Adrenal gland (tissue), 12 donors: Measurements from ENCODE around the gene FABP7. TPM values are rescaled to one million over a fixed set of nuclear protein-coding genes. Genes with fewer than 3 reads are reported as not detected.

Source experiments
- DNase-seq, 7 donors: peaks; one replicate each; pipeline ENCODE4 v3.0.0-alpha.2; 2019 to 2020
- H3K27ac ChIP-seq, 5 donors: fragments of 200-600 bp; sonication (generic) in 4 of 5; 1 replicate in 3 of 5; 2 replicates in 2 of 5; pipeline versions ENCODE4 v1.5.1 to v1.8.0; 2016 to 2020; ENCODE audit warnings: mild to moderate bottlenecking in 1 of 5
- H3K27me3 ChIP-seq: fragments of 200-600 bp; 2 replicates; pipeline ENCODE4 v1.8.0; 2021
- H3K36me3 ChIP-seq, 2 donors: fragments of 200-600 bp; replicated peaks in 1 of 2; 1 replicate in 1 of 2; 2 replicates in 1 of 2; pipeline versions ENCODE4 v1.5.1 to v1.8.0; 2018 to 2022
- H3K4me1 ChIP-seq, 2 donors: fragments of 200-600 bp; replicated peaks in 1 of 2; 1 replicate in 1 of 2; 2 replicates in 1 of 2; pipeline versions ENCODE4 v1.5.1 to v1.8.0; 2018 to 2021
- H3K4me3 ChIP-seq, 4 donors: fragments of 200-600 bp; sonication (generic) in 3 of 4; one replicate each; pipeline ENCODE4 v1.5.1; 2016 to 2018
- H3K9me3 ChIP-seq, 3 donors: fragments of 200-600 bp; sonication (generic) in 1 of 3; replicated peaks in 1 of 3; 1 replicate in 2 of 3; 2 replicates in 1 of 3; pipeline versions ENCODE4 v1.5.1 to v1.8.0; 2016 to 2021
- CTCF ChIP-seq, 6 experiments: fragments of 450-650 bp in 4 of 6; fragments of 200-600 bp in 2 of 6; sonication (generic) in 1 of 6; IDR thresholded peaks; 1 replicate in 5 of 6; 2 replicates in 1 of 6; pipeline versions ENCODE4 v1.5.1 to v1.8.0; 2016 to 2021; ENCODE audit warnings: antibody characterized with exemption in 6 of 6, mild to moderate bottlenecking in 2 of 6, moderate library complexity in 1 of 6
- POLR2A ChIP-seq, 2 donors: fragments of 450-650 bp; IDR thresholded peaks; one replicate each; pipeline ENCODE4 v1.6.1; 2017; ENCODE audit warnings: antibody characterized with exemption in 2 of 2, mild to moderate bottlenecking in 2 of 2, moderate library complexity in 1 of 2
- WGBS, 4 donors: extraction: QIAGEN DNeasy Blood & Tissue Kit in 2 of 4; methylation state at CpG; one replicate each; pipeline versions ENCODE4 v1.1.5 to v1.1.7; 2013 to 2017; 5-methylcytosine and 5-hydroxymethylcytosine counted together
- intact Hi-C, 2 donors: fragments of 100-400 bp; cut with DNase I; formaldehyde crosslinking; loops; one replicate each; pipeline versions ENCODE4 v1.14.1 to v1.15.0; 2022 to 2023
- polyA plus RNA-seq, 3 donors: library from polyadenylated mRNA; stranded (reverse); fragments of 200-250 nt in 2 of 3; fragments of 350-450 nt in 1 of 3; fragmentation: Illumina TruSeq in 1 of 3; extraction: RNeasy Lipid Tissue Mini Kit (QIAGEN cat#74804) in 1 of 3; gene quantifications; one replicate each; pipeline ENCODE4 v1.2.3, GENCODE V29; 2013 to 2014
- total RNA-seq, 9 donors: library from RNA; depleted of rRNA in 4 of 9; stranded (reverse); fragments of >200 nt in 4 of 9; fragments of 120-200 nt in 1 of 9; fragmentation: NEBNext Ultra II Directional in 1 of 9; extraction: Animal tissue kit (Norgen Biotek cat#: 25700) in 1 of 9; gene quantifications; one replicate each; pipeline versions ENCODE4 v1.1.0 to v1.2.4, GENCODE V29; 2013 to 2023
- donor health status: healthy with polysubstance abuse.
- donor health status: Bipolar disorder and iron deficiency.
- donor health status: DM: yes; HTN: yes; CAD: no.
- donor health status: DM: no; HTN: no; CAD: no.
- donor health status: DM: no; HTN: no; CAD: no.
- donor health status: DM: yes; HTN: yes; CAD: no.

FABP7 gene
- total and polyA plus RNA-seq, 12 donors, result 0.22 TPM; not detected in 11

- WGBS, 4 donors, result 52 to 63% (median 54%) methylated on average over 10 of the region's 10 CpGs
- intact Hi-C loops, result loop anchor here (5.0 kb wide), 2 partner anchors 118 to 583 kb away; no protein-coding TSS in a partner anchor
- Histone ChIP-seq H3K27ac (no peak overlapping the region), H3K4me1 (no peaks in the 10 kb centered on the region), H3K27me3 (no peaks in the 10 kb centered on the region), H3K4me3 (no peak overlapping the region), H3K9me3 (no peaks in the 10 kb centered on the region), H3K36me3 (no peaks in the 10 kb centered on the region)
- DNase-seq, result no peak
- TF ChIP-seq CTCF (IDR thresholded peaks at IDR 0.05), result no peak
- no peak for TF ChIP-seq POLR2A (IDR thresholded peaks at IDR 0.05)
Observed at GRCh38 chr6:122734529-122735395, 44.8 kb upstream of the FABP7 start.

GRCh38 chr6:122735582-122735981 lies 43.9 kb upstream of the FABP7 start:
- H3K36me3 ChIP-seq, result no peaks in the 10 kb centered on the region
- H3K27ac ChIP-seq, result no peak overlapping the region
- H3K4me3 ChIP-seq, result no peak overlapping the region
- DNase-seq, result no peak
- intact Hi-C loops, result no loop called here
- TF ChIP-seq CTCF (IDR thresholded peaks at IDR 0.05) (no peak), POLR2A (IDR thresholded peaks at IDR 0.05) (no peak)
- H3K4me1 ChIP-seq, result no peaks in the 10 kb centered on the region
- no peaks in the 10 kb centered on the region for H3K9me3 ChIP-seq
- H3K27me3 ChIP-seq, result no peaks in the 10 kb centered on the region
- 57 to 82% (median 67%) methylated on average over 4 of the region's 4 CpGs for WGBS, 4 donors

GRCh38 chr6:122736163-122736562 lies 43.4 kb upstream of the FABP7 start:
- no peaks in the 10 kb centered on the region for H3K36me3 ChIP-seq
- no peak overlapping the region for H3K4me3 ChIP-seq
- no peaks in the 10 kb centered on the region for H3K27me3 ChIP-seq
- H3K4me1 ChIP-seq, result no peaks in the 10 kb centered on the region
- no peak for TF ChIP-seq CTCF (IDR thresholded peaks at IDR 0.05)
- no peak for TF ChIP-seq POLR2A (IDR thresholded peaks at IDR 0.05)
- H3K27ac ChIP-seq, result no peak overlapping the region
- no peak for DNase-seq
- WGBS, 4 donors, result 72 to 75% (median 73%) methylated on average over 4 of the region's 4 CpGs
- no peaks in the 10 kb centered on the region for H3K9me3 ChIP-seq
- intact Hi-C loops, result no loop called here

- no peak for DNase-seq
- H3K4me3 ChIP-seq, result no peak overlapping the region
- no peaks in the 10 kb centered on the region for H3K9me3 ChIP-seq
- no peak overlapping the region for H3K27ac ChIP-seq
- 28 to 46% (median 42%) methylated on average over 3 of the region's 3 CpGs for WGBS, 4 donors
- no peak for TF ChIP-seq POLR2A (IDR thresholded peaks at IDR 0.05)
- TF ChIP-seq CTCF (IDR thresholded peaks at IDR 0.05), result no peak
- no peaks in the 10 kb centered on the region for H3K27me3 ChIP-seq
- no peaks in the 10 kb centered on the region for H3K36me3 ChIP-seq
- no peaks in the 10 kb centered on the region for H3K4me1 ChIP-seq
- intact Hi-C loops, result no loop called here
Observed at GRCh38 chr6:122736616-122737015, 42.9 kb upstream of the FABP7 start.
